Activated CD8-positive, alpha-beta memory T cell treated with anti-CD3 and anti-CD28 coated beads, Interleukin-2, amount 10 ng/mL, durations not matched to agents 7 days and 5 days (primary cell): ENCODE measurements around the gene SIPA1. TPM values are rescaled to one million over a fixed set of nuclear protein-coding genes. Genes with fewer than 3 reads are reported as not detected.
"Not testable (repeated sequence)": the region's sequence is repeated elsewhere in the genome, so short reads cannot be mapped to it uniquely, and the experiment has no call there.

Experiments
- ATAC-seq: fragments of 150-1000 bp; cut with Tn5 transposase; one replicate; pipeline ENCODE4 v1.10.0; 2021; ENCODE audit warnings: moderate library complexity
- CTCF ChIA-PET: fragments of 350-600 bp; sonication (Branson Sonifier 250); formaldehyde crosslinking; loops from one replicate; lab custom pipeline; 2021; ENCODE audit warnings: antibody characterized with exemption; lab: Charles Lee
- DNase-seq: peaks from one replicate; pipeline ENCODE4 v3.0.0-alpha.2; 2020
- H3K27ac Mint-ChIP-seq: one replicate; pipeline ENCODE4 v1.8.0; 2021; ENCODE audit warnings: mild to moderate bottlenecking, mixed read lengths
- H3K27me3 Mint-ChIP-seq: one replicate; pipeline ENCODE4 v1.8.0; 2021; ENCODE audit warnings: mixed read lengths
- H3K36me3 Mint-ChIP-seq: one replicate; pipeline ENCODE4 v1.8.0; 2021; ENCODE audit warnings: mild to moderate bottlenecking, mixed read lengths
- H3K4me1 Mint-ChIP-seq: one replicate; pipeline ENCODE4 v1.8.0; 2021; ENCODE audit warnings: mixed read lengths
- H3K4me3 Mint-ChIP-seq: one replicate; pipeline ENCODE4 v1.8.0; 2021; ENCODE audit warnings: mild to moderate bottlenecking, moderate library complexity, mixed read lengths
- H3K9me3 Mint-ChIP-seq: one replicate; pipeline ENCODE4 v1.8.0; 2022; ENCODE audit warnings: low read depth, mixed read lengths
- total RNA-seq, 2 experiments: library from RNA; stranded (reverse); gene quantifications; one replicate each; pipeline ENCODE4 v1.2.3, GENCODE V29; 2021

The SIPA1 gene
- total RNA-seq, 2 experiments from 2014 or later, result 188 to 267 TPM

DNA sequence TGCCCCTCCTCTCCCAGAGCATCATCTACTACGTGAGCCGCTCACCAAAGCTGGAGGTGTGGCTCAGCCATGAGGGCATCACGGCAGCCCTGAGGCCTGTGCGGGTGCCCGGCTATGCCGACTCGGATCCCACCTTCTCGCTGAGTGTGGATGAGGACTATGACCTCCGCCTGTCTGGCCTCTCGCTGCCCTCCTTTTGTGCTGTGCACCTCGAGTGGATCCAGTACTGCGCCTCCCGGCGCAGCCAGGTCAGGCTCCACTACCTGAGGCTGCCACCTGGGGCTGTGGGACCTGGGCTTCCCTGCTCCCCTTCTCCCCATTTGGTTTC lies 3.8 kb upstream of the SIPA1 start:
- H3K4me3 Mint-ChIP-seq, result no peak overlapping the region
- H3K27me3 Mint-ChIP-seq, result no peaks in the 10 kb centered on the region
- H3K4me1 Mint-ChIP-seq, result peaks cover 34% of the 10 kb centered on the region
- peaks cover 13% of the 10 kb centered on the region for H3K36me3 Mint-ChIP-seq
- peak overlapping the region; percentile 66 for H3K27ac Mint-ChIP-seq
- no peak for DNase-seq
- no peaks in the 10 kb centered on the region for H3K9me3 Mint-ChIP-seq
- ATAC-seq, result no peak
- CTCF ChIA-PET, result interaction anchor here (0.9 kb wide), 1 partner anchor 18 kb away, joined by 3 read pairs; no protein-coding TSS in a partner anchor

DNA sequence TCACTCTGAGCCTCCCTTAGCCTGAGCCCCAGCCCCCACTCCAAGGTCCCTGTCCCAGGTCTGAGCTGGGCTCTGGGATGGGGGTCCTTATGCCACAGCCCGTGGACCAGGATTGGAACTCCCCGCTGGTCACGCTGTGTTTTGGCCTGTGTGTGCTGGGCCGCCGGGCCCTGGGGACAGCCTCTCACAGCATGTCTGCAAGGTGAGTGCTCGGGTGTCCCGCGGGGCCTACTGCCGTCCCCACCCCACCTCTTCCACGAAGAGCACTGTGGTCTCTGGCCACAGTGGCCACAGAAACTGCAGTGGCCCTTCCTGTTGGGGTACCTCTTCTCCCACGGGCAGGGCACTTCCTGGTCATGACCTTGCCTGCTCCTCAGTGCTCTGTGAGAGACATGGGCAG lies 3.5 kb upstream of the SIPA1 start:
- no peak for ATAC-seq
- CTCF ChIA-PET, result interaction anchor here (0.9 kb wide), 1 partner anchor 18 kb away, joined by 3 read pairs; no protein-coding TSS in a partner anchor
- H3K27ac Mint-ChIP-seq, result peak overlapping the region; percentile 66

DNA sequence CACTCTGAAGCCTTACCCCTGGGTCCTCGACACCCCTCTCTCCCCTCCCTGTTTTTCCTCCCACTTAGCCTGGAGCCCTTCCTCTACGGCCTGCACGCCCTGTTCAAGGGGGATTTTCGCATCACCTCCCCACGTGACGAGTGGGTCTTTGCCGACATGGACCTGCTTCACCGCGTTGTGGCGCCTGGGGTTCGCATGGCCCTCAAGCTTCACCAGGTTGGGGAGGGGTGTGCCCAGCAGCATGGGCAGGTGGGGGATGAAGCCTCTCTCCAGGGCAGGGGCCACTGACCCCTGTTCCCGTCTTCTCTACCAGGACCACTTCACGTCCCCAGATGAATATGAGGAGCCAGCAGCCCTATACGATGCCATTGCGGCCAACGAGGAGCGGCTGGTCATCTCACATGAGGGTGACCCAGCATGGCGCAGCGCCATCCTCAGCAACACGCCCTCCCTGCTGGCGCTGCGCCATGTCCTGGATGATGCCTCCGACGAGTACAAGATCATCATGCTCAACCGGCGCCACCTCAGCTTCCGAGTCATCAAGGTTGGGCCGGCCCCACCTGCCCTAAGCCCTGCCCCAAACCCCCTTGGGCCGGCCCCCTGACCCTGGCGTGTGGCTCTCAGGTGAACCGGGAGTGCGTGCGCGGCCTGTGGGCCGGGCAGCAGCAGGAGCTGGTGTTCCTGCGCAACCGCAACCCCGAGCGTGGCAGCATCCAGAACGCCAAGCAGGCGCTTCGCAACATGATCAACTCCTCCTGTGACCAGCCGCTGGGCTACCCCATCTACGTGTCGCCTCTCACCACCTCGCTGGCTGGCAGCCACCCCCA lies 2.8 kb upstream of the SIPA1 start:
- Mint-ChIP-seq H3K36me3 (peaks cover 18% of the 10 kb centered on the region), H3K27me3 (no peaks in the 10 kb centered on the region), H3K27ac (peak overlapping the region; percentile 66), H3K4me3 (no peak overlapping the region), H3K4me1 (peaks cover 43% of the 10 kb centered on the region), H3K9me3 (no peaks in the 10 kb centered on the region)
- ATAC-seq (no peak), DNase-seq (no peak)
- CTCF ChIA-PET, result interaction anchor here (0.7 kb wide), 1 partner anchor 95 kb away, joined by 4 read pairs; no protein-coding TSS in a partner anchor

More for the DNA sequence above, 3.5 kb upstream of the SIPA1 start:
- H3K27me3 Mint-ChIP-seq, result no peaks in the 10 kb centered on the region
- peaks cover 14% of the 10 kb centered on the region for H3K36me3 Mint-ChIP-seq
- H3K4me3 Mint-ChIP-seq, result no peak overlapping the region
- peaks cover 36% of the 10 kb centered on the region for H3K4me1 Mint-ChIP-seq
- no peak for DNase-seq
- H3K9me3 Mint-ChIP-seq, result no peaks in the 10 kb centered on the region

DNA sequence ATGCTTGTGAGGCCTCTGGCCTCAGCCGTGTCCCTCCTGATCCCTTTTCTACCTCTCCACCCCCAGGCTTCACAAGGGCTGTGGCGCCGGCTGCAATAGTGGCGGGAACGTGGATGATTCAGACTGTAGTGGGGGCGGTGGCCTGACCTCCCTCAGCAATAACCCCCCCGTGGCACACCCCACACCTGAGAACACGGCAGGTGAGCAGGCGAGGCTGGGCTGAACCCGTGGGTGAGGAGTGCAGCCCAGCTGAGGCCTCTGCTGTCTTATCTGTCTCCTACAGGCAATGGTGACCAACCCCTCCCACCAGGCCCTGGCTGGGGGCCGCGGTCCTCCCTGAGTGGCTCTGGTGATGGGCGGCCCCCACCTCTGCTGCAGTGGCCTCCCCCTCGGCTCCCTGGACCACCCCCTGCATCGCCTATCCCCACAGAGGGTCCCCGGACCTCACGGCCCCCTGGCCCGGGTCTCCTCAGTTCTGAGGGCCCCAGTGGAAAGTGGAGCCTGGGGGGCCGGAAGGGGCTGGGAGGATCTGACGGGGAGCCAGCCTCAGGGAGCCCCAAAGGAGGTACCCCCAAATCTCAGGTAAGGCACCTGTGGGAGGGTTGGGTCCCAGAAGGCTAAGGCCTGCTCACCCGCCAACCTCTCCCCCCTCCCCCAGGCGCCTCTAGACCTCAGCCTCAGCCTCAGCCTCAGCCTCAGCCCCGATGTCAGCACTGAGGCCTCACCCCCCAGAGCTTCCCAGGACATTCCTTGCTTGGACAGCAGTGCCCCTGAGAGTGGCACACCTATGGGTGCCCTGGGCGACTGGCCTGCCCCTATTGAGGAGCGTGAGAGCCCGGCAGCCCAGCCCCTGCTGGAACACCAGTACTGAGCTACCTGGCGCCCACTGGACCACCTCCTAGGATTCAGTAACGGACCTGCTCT lies 1.5 kb upstream of the SIPA1 start:
- CTCF ChIA-PET, result interaction anchor here (0.7 to 1.3 kb wide), 3 partner anchors 13 to 200 kb away, joined by 3 to 4 read pairs (median 4); no protein-coding TSS in a partner anchor
- H3K27ac Mint-ChIP-seq, result peak overlapping the region; percentile 70
- peaks cover 52% of the 10 kb centered on the region for H3K4me1 Mint-ChIP-seq
- H3K4me3 Mint-ChIP-seq, result no peak overlapping the region
- ATAC-seq, result no peak
- no peaks in the 10 kb centered on the region for H3K9me3 Mint-ChIP-seq
- no peaks in the 10 kb centered on the region for H3K27me3 Mint-ChIP-seq
- no peak for DNase-seq
- peaks cover 23% of the 10 kb centered on the region for H3K36me3 Mint-ChIP-seq

DNA sequence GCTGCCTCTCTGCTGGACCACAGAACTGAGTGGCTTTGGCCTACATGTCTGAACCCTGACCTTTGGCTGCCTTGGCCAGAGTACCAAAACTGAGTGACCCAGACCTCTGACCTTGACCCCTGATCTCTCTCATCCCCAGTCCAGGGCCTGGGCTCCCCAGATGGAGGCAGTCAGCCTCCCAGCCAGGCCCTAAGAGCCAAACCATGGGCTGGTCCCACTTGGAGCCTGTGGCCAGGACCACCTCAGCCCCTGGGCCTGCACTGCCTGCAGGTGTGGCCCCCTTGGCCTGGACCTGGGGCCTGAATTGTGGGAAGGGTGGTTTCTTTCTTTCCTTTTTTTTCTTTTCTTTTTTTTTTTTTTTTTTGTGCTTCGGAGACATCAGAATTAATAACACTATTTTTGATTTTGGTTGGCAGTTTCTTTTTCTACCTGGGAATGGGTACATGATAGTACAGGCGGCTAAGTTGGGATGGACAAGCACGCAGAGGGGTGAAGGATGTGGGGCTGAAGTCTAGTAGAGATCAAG lies 806 bp upstream of the SIPA1 start:
- peaks cover 59% of the 10 kb centered on the region for H3K4me1 Mint-ChIP-seq
- H3K9me3 Mint-ChIP-seq, result no peaks in the 10 kb centered on the region
- H3K27me3 Mint-ChIP-seq, result no peaks in the 10 kb centered on the region
- H3K27ac Mint-ChIP-seq, result peak overlapping the region; percentile 70
- H3K4me3 Mint-ChIP-seq, result peak overlapping the region; percentile 81
- no peak for ATAC-seq
- DNase-seq, result no peak
- peaks cover 30% of the 10 kb centered on the region for H3K36me3 Mint-ChIP-seq
- CTCF ChIA-PET, result interaction anchor here (0.6 to 8.2 kb wide), 14 partner anchors 11 to 1766 kb away, joined by 3 to 35 read pairs (median 4); partner anchors contain the start of genes FAM89B, KCNK7 and MUS81

DNA sequence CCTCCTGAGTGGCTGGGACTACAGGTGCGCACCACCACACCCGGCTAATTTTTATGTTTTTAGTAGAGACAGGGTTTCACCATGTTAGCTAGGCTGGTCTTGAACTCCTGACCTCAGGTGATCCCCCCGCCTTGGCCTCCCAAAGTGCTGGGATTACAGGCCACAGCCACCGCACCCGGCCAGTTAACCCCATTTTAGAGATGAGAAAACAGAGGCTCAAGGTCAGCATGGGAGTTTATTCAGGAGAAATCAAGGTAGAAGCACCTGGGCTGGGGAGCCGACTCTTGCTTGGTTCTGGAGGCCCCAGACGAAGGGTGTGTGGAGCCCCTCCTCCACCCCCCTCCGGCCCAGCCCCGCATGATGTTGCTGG lies 1.3 kb downstream of the SIPA1 start:
- ATAC-seq, H3K9me3 Mint-ChIP-seq, H3K27me3 Mint-ChIP-seq, DNase-seq: not testable (repeated sequence)
- Mint-ChIP-seq H3K4me3 (peak overlapping the region; percentile 81), H3K4me1 (peaks cover 56% of the 10 kb centered on the region), H3K27ac (peak overlapping the region; percentile 95), H3K36me3 (peaks cover 33% of the 10 kb centered on the region)
- CTCF ChIA-PET, result interaction anchor here (0.9 to 8.2 kb wide), 14 partner anchors 13 to 251 kb away, joined by 3 to 35 read pairs (median 6); partner anchors contain the start of genes CCDC85B, FAM89B, KAT5 and KCNK7

DNA sequence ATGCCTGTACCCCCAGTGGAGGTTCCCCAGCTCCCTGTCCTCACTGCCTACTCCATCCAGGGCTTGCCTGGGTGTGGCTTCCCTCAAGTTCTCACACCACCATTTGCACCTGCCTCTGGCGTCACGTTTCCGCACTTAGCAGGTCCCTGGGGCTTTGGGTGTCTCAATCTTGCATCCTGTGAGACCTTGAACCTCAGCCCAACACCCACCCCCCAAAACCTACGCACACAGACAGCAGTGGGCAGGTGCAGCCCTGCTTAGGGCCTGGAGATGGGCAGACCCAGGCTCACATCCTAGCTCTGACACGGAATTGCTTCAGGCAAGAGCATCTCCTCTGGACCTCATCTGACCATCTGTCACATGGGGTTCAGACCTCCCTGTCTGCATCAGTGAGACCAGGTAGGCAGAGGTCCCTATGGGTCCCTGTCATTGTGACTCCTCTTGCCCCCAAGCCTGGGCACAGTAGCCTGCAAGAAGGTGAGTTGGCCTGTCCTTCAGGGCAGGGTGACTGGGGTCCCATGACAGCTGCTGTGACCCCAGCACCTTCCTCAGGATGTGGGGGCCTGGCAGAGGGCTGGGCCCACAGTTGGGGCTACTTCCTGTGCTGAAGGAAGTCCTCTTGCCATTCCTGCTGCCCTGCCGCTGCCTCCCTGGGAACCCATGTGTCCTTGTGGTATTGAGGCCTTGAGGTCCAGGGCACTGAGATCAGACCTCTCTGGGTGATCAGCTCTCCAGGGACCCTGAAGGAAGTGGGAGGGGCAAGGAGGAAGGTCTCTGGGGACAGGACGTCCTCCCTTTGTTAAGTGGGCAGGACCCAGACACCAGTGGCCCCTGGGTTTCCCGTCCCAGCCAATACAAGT lies 2.0 kb downstream of the SIPA1 start:
- H3K4me1 Mint-ChIP-seq, result peaks cover 50% of the 10 kb centered on the region
- H3K27ac Mint-ChIP-seq, result peak overlapping the region; percentile 95
- peaks cover 33% of the 10 kb centered on the region for H3K36me3 Mint-ChIP-seq
- DNase-seq (peak; percentile 88), ATAC-seq (peak; percentile 34)
- no peaks in the 10 kb centered on the region for H3K9me3 Mint-ChIP-seq
- peak overlapping the region; percentile 81 for H3K4me3 Mint-ChIP-seq
- CTCF ChIA-PET, result interaction anchor here (0.9 to 8.2 kb wide), 13 partner anchors 9 to 250 kb away, joined by 3 to 35 read pairs (median 6); partner anchors contain the start of genes CCDC85B, FAM89B, KAT5 and MAP3K11
- H3K27me3 Mint-ChIP-seq, result no peaks in the 10 kb centered on the region

DNA sequence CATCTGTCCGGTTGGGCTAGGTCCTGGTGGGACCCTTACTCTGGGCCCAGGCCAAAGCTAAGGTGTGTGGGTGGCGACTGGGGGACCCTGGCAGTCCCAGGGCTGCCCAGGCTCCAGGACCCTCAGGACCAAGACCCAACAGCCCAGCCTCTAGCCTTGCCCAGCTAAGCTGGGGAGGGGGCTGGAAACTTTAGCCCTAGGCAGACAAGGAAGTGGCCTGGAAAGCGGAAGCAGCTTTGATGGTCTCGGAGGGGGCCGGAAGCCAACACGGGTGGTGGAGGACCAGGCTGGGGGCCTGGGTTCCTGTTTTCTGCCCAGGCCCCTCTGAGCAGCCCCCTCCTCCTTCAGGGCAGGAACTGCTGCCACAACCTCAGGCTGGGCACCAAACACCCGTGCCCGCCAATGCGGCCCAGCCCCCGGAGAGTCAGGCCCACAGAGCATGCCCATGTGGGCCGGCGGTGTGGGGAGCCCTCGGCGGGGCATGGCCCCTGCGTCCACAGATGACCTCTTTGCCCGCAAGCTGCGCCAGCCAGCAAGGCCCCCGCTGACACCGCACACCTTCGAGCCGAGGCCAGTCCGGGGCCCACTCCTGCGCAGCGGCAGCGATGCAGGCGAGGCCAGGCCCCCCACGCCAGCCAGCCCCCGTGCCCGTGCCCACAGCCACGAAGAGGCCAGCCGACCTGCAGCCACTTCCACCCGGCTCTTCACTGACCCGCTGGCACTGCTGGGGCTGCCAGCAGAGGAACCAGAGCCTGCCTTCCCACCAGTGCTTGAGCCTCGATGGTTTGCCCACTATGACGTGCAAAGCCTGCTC lies 2.8 kb downstream of the SIPA1 start:
- DNase-seq, result peak; percentile 77

DNA sequence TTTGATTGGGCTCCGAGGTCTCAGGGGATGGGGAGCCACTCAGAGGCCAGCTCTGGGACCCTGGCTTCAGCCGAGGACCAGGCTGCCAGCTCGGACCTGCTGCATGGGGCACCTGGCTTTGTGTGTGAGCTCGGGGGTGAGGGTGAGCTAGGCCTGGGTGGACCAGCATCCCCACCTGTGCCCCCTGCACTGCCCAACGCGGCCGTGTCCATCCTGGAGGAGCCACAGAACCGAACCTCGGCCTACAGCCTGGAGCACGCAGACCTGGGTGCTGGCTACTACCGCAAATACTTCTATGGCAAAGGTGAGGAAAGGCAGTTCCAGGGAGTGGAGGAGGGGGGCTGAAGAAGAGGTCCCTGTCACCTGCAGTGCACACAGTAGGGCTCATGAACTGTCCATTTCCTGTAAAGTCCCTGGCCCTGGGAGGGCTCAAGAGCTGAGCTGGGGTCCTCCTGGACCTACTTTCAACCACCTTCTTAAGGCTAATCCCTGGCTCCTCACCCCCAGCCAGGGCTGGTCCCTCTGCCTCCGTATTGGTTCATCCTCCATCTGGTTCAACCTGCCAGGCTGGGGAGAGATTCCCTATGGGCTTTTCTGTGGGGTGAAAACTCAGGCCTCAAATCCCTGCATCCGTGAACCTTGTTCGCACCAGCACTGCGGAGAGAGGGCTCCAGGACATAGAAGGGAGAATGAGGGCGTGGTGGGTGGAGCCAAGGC lies 3.6 kb downstream of the SIPA1 start:
- peak overlapping the region; percentile 81 for H3K4me3 Mint-ChIP-seq
- peaks cover 36% of the 10 kb centered on the region for H3K36me3 Mint-ChIP-seq
- CTCF ChIA-PET, result interaction anchor here (0.5 to 8.2 kb wide), 5 partner anchors 11 to 347 kb away, joined by 3 to 35 read pairs (median 4); no protein-coding TSS in a partner anchor
- DNase-seq (no peak), ATAC-seq (no peak)
- H3K27me3 Mint-ChIP-seq, result no peaks in the 10 kb centered on the region
- peak overlapping the region; percentile 81 for H3K27ac Mint-ChIP-seq
- H3K4me1 Mint-ChIP-seq, result peaks cover 46% of the 10 kb centered on the region
- no peaks in the 10 kb centered on the region for H3K9me3 Mint-ChIP-seq

More for the DNA sequence above, 2.8 kb downstream of the SIPA1 start:
- Mint-ChIP-seq H3K4me3 (peak overlapping the region; percentile 81), H3K27ac (peak overlapping the region; percentile 95), H3K9me3 (no peaks in the 10 kb centered on the region), H3K4me1 (peaks cover 46% of the 10 kb centered on the region), H3K36me3 (peaks cover 32% of the 10 kb centered on the region), H3K27me3 (no peaks in the 10 kb centered on the region)
- CTCF ChIA-PET, result interaction anchor here (0.6 to 8.2 kb wide), 6 partner anchors 8 to 348 kb away, joined by 3 to 35 read pairs (median 4); no protein-coding TSS in a partner anchor
- ATAC-seq, result peak; percentile 10

DNA sequence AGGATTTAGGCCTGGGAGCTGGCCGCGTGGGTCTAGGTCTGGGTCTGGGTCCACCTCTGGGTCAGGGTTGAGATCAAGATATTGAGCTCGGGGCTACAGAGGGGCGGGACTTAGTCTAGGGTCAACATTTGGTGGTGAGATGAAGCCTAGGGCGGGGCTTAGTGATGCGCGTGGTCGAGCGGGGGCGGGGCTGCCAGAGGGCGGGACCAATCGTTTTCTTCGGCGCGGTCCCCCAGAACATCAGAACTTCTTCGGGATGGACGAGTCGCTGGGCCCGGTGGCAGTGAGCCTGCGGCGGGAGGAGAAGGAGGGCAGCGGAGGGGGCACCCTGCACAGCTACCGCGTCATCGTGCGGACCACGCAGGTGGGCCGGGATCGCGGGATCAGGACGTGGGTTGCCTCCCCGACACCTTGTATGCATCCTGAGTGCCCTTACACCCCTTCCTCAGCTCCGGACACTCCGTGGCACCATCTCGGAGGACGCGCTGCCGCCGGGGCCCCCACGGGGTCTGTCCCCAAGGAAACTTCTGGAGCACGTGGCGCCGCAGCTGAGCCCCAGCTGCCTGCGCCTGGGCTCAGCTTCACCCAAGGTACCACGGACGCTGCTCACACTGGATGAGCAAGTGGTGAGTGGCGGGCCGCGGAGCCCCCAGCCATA lies 4.2 kb downstream of the SIPA1 start:
- no peak for ATAC-seq
- Mint-ChIP-seq H3K4me1 (peaks cover 43% of the 10 kb centered on the region), H3K9me3 (no peaks in the 10 kb centered on the region), H3K36me3 (peaks cover 33% of the 10 kb centered on the region), H3K27me3 (no peaks in the 10 kb centered on the region), H3K4me3 (peak overlapping the region; percentile 81), H3K27ac (peak overlapping the region; percentile 81)
- CTCF ChIA-PET, result interaction anchor here (0.5 to 8.2 kb wide), 3 partner anchors 10 to 201 kb away, joined by 4 to 35 read pairs (median 4); no protein-coding TSS in a partner anchor
- DNase-seq, result no peak
